Uterus (tissue), 4 donors: ENCODE results near the gene ASB2. TPM values are rescaled to one million over a fixed set of nuclear protein-coding genes. Genes with fewer than 3 reads are reported as not detected.

Experiments used
- DNase-seq, 2 donors: peaks; one replicate each; pipeline ENCODE4 v3.0.0-alpha.2; 2019 to 2020
- H3K27ac ChIP-seq, 2 donors: fragments of 200-600 bp; sonication (generic); 1 replicate in 1 of 2; 2 replicates in 1 of 2; pipeline ENCODE4 v1.5.1; 2016 to 2018
- H3K27me3 ChIP-seq, 2 donors: fragments of 200-600 bp; sonication (generic); one replicate each; pipeline ENCODE4 v1.5.1; 2018 to 2019; ENCODE audit warnings: control low read depth in 1 of 2
- H3K36me3 ChIP-seq, 2 donors: fragments of 200-600 bp; sonication (generic); one replicate each; pipeline ENCODE4 v1.5.1; 2019; ENCODE audit warnings: control low read depth in 1 of 2
- H3K4me1 ChIP-seq, 2 donors: fragments of 200-600 bp; sonication (generic); one replicate each; pipeline ENCODE4 v1.5.1; 2018 to 2019; ENCODE audit warnings: control low read depth in 1 of 2
- H3K4me3 ChIP-seq, 2 donors: fragments of 200-600 bp; sonication (generic); 1 replicate in 1 of 2; 2 replicates in 1 of 2; pipeline ENCODE4 v1.5.1; 2018 to 2019; ENCODE audit warnings: mild to moderate bottlenecking in 1 of 2
- H3K9me3 ChIP-seq, 2 donors: fragments of 200-600 bp; sonication (generic); one replicate each; pipeline ENCODE4 v1.5.1; 2019; ENCODE audit warnings: control low read depth in 1 of 2
- CTCF ChIP-seq, 4 experiments: fragments of 200-600 bp in 2 of 4; fragments of 450-650 bp in 2 of 4; sonication (generic) in 2 of 4; IDR thresholded peaks; one replicate each; pipeline ENCODE4 v1.5.1; 2016 to 2019; ENCODE audit warnings: antibody characterized with exemption in 4 of 4, mild to moderate bottlenecking in 2 of 4, moderate library complexity in 1 of 4
- POLR2A ChIP-seq, 2 donors: fragments of 450-650 bp; IDR thresholded peaks; one replicate each; pipeline ENCODE4 v1.6.1; 2016; ENCODE audit warnings: antibody characterized with exemption in 2 of 2, mild to moderate bottlenecking in 1 of 2, moderate library complexity in 1 of 2
- intact Hi-C: fragments of 100-400 bp; cut with DNase I; formaldehyde crosslinking; loops from one replicate; pipeline ENCODE4 v1.15.1; 2023; ENCODE audit warnings: low total_unique reads
- total RNA-seq, 4 donors: library from RNA; depleted of rRNA in 3 of 4; stranded (reverse); fragments of >200 nt in 3 of 4; gene quantifications; one replicate each; pipeline versions ENCODE4 v1.1.0 to v1.2.4, GENCODE V29; 2014 to 2023
- donor health status: DM: yes; HTN: yes; CAD: no.

ASB2 gene
- total RNA-seq, 4 donors from 2014 or later, result 11.8 to 84.1 (median 21.0) TPM

GRCh38 chr14:93963692-93964091 is 12.7 kb downstream of the ASB2 start:
- H3K4me1 ChIP-seq, result no peaks in the 10 kb centered on the region
- no peaks in the 10 kb centered on the region for H3K9me3 ChIP-seq
- no peaks in the 10 kb centered on the region for H3K27me3 ChIP-seq
- H3K27ac ChIP-seq, result no peak overlapping the region
- no peak for DNase-seq
- TF ChIP-seq CTCF (IDR thresholded peaks at IDR 0.05), result no peak
- TF ChIP-seq POLR2A (IDR thresholded peaks at IDR 0.05), result no peak
- no peak overlapping the region for H3K4me3 ChIP-seq
- intact Hi-C loops, result no loop called here
- no peaks in the 10 kb centered on the region for H3K36me3 ChIP-seq

- Histone ChIP-seq H3K36me3 (no peaks in the 10 kb centered on the region), H3K27me3 (no peaks in the 10 kb centered on the region), H3K4me3 (no peak overlapping the region), H3K9me3 (no peaks in the 10 kb centered on the region), H3K4me1 (no peaks in the 10 kb centered on the region), H3K27ac (peak overlapping the region in 1 of 2 donors; percentile 21)
- intact Hi-C loops, result no loop called here
- TF ChIP-seq POLR2A (IDR thresholded peaks at IDR 0.05) (no peak), CTCF (IDR thresholded peaks at IDR 0.05) (no peak)
- DNase-seq, result no peak
These were observed 13.4 kb downstream of the ASB2 start for GRCh38 chr14:93962701-93963601.

GRCh38 chr14:93961620-93962019 is 14.8 kb downstream of the ASB2 start:
- Histone ChIP-seq H3K27me3 (no peaks in the 10 kb centered on the region), H3K27ac (no peak overlapping the region), H3K4me3 (no peak overlapping the region), H3K4me1 (no peaks in the 10 kb centered on the region), H3K9me3 (no peaks in the 10 kb centered on the region), H3K36me3 (no peaks in the 10 kb centered on the region)
- intact Hi-C loops, result no loop called here
- no peak for DNase-seq
- no peak for TF ChIP-seq POLR2A (IDR thresholded peaks at IDR 0.05)
- TF ChIP-seq CTCF (IDR thresholded peaks at IDR 0.05), result no peak

- no peak overlapping the region for H3K4me3 ChIP-seq
- H3K36me3 ChIP-seq, result no peaks in the 10 kb centered on the region
- intact Hi-C loops, result no loop called here
- DNase-seq, result no peak
- TF ChIP-seq CTCF (IDR thresholded peaks at IDR 0.05), result no peak
- no peak for TF ChIP-seq POLR2A (IDR thresholded peaks at IDR 0.05)
- H3K9me3 ChIP-seq, result no peaks in the 10 kb centered on the region
- H3K27me3 ChIP-seq, result no peaks in the 10 kb centered on the region
- H3K27ac ChIP-seq, result no peak overlapping the region
- no peaks in the 10 kb centered on the region for H3K4me1 ChIP-seq
These were observed 15.5 kb downstream of the ASB2 start for GRCh38 chr14:93960774-93961438.

GRCh38 chr14:93960108-93960475 is 16.3 kb downstream of the ASB2 start:
- TF ChIP-seq CTCF (IDR thresholded peaks at IDR 0.05), result no peak
- no peak for TF ChIP-seq POLR2A (IDR thresholded peaks at IDR 0.05)
- Histone ChIP-seq H3K9me3 (no peaks in the 10 kb centered on the region), H3K4me3 (no peak overlapping the region), H3K27me3 (no peaks in the 10 kb centered on the region), H3K4me1 (no peaks in the 10 kb centered on the region), H3K27ac (peak overlapping the region in 1 of 2 donors; percentile 49), H3K36me3 (no peaks in the 10 kb centered on the region)
- no peak for DNase-seq
- intact Hi-C loops, result no loop called here
